SK-N-SH (cell line): ENCODE results near the gene KCNF1. TPM values are rescaled to one million over a fixed set of nuclear protein-coding genes. Genes with fewer than 3 reads are reported as not detected.

Experiments used
- CTCF ChIA-PET: fragments of 300-600, 350-600 bp; formaldehyde crosslinking; extraction: SDS; loops from one replicate; lab custom pipeline; 2021; lab: Yijun Ruan, JAX
- POLR2A ChIA-PET: fragments of 350-600 bp; sonication (Branson Sonifier 250); formaldehyde crosslinking; extraction: SDS; loops from one replicate; lab custom pipeline; 2020; ENCODE audit warnings: antibody characterized with exemption, inconsistent platforms; lab: Yijun Ruan, JAX
- DNase-seq: peaks from one replicate; pipeline ENCODE4 v3.0.0; 2012
- H2AFZ ChIP-seq: fragments of 200-600 bp; sonication (generic); 2 replicates; pipeline ENCODE4 v1.8.1; 2016; ENCODE audit warnings: antibody characterized with exemption, mild to moderate bottlenecking, low read depth
- H3F3A ChIP-seq: fragments of 200-600 bp; sonication (generic); replicated peaks from 2 replicates; pipeline ENCODE3; 2016; ENCODE audit warnings: antibody characterized with exemption, mild to moderate bottlenecking; ENCODE audit not compliant: insufficient read depth
- H3K27ac ChIP-seq, 2 experiments: fragments of 200-500 bp in 1 of 2; fragments of 200-600 bp in 1 of 2; sonication (Bioruptor generic) in 1 of 2; sonication (generic), shearing (Covaris generic) in 1 of 2; 2 replicates each; pipeline versions ENCODE4 v1.5.1 to v1.6.1; 2014 to 2016; ENCODE audit warnings: low read depth in 2 of 2, inconsistent platforms in 1 of 2, low read length in 1 of 2, mild to moderate bottlenecking in 1 of 2, mixed read lengths in 1 of 2
- H3K27me3 ChIP-seq: fragments of 200-600 bp; sonication (generic), shearing (Covaris generic); 2 replicates; pipeline ENCODE4 v1.6.1; 2016; ENCODE audit warnings: mixed run types; ENCODE audit not compliant: insufficient read depth
- H3K36me3 ChIP-seq, 2 experiments: fragments of 200-500 bp in 1 of 2; fragments of 200-600 bp in 1 of 2; sonication (Bioruptor generic) in 1 of 2; sonication (generic) in 1 of 2; replicated peaks in 1 of 2; 2 replicates each; pipeline versions ENCODE3 to v1.5.1; 2014 to 2016; ENCODE audit warnings: low read length in 1 of 2, mild to moderate bottlenecking in 1 of 2; ENCODE audit not compliant: insufficient read depth in 2 of 2, control insufficient read depth in 1 of 2
- H3K4me1 ChIP-seq, 2 experiments: fragments of 200-500 bp in 1 of 2; fragments of 200-600 bp in 1 of 2; sonication (Bioruptor generic) in 1 of 2; sonication (generic), shearing (Covaris generic) in 1 of 2; 2 replicates each; pipeline versions ENCODE4 v1.5.1 to v1.6.1; 2014 to 2016; ENCODE audit warnings: low read depth in 1 of 2, low read length in 1 of 2, mixed run types in 1 of 2; ENCODE audit not compliant: insufficient read depth in 2 of 2, control insufficient read depth in 1 of 2
- H3K4me2 ChIP-seq: fragments of 200-600 bp; sonication (generic), shearing (Covaris generic); 2 replicates; pipeline ENCODE4 v1.6.1; 2017; ENCODE audit warnings: mixed run types
- H3K4me3 ChIP-seq, 2 experiments: fragments of 200-500 bp in 1 of 2; fragments of 200-600 bp in 1 of 2; sonication (Bioruptor generic) in 1 of 2; sonication (generic), shearing (Covaris generic) in 1 of 2; 2 replicates each; pipeline versions ENCODE4 v1.5.1 to v1.8.1; 2014 to 2016; ENCODE audit warnings: low read depth in 2 of 2, inconsistent platforms in 1 of 2, low read length in 1 of 2, mild to moderate bottlenecking in 1 of 2, mixed read lengths in 1 of 2, moderate library complexity in 1 of 2
- H3K79me2 ChIP-seq: fragments of 200-600 bp; sonication (generic); 2 replicates; pipeline ENCODE4 v1.8.1; 2017; ENCODE audit warnings: mild to moderate bottlenecking; ENCODE audit not compliant: insufficient read depth
- H3K9ac ChIP-seq: fragments of 200-600 bp; sonication (generic); 2 replicates; pipeline ENCODE4 v1.6.1; 2017; ENCODE audit warnings: mixed run types
- H3K9me2 ChIP-seq: fragments of 200-600 bp; sonication (generic); 2 replicates; pipeline ENCODE4 v1.6.1; 2017; ENCODE audit warnings: mixed run types
- H3K9me3 ChIP-seq: fragments of 200-600 bp; sonication (generic); 2 replicates; pipeline ENCODE4 v1.6.1; 2017; ENCODE audit warnings: mixed run types, mild to moderate bottlenecking, moderate library complexity
- H4K20me1 ChIP-seq: fragments of 200-600 bp; sonication (generic); 2 replicates; pipeline ENCODE4 v1.6.1; 2017; ENCODE audit warnings: mild to moderate bottlenecking, mixed run types; ENCODE audit not compliant: insufficient read depth
- ELF1 ChIP-seq: IDR thresholded peaks from 2 replicates; pipeline ENCODE4 v1.4.0; 2012
- EP300 ChIP-seq, 2 experiments: IDR thresholded peaks; 2 replicates each; pipeline versions ENCODE4 v1.4.0 to v1.6.1; 2012; ENCODE audit warnings: borderline replicate concordance in 1 of 2, low read depth in 1 of 2, low read length in 1 of 2
- FOXJ3 ChIP-seq: sonication (generic); formaldehyde crosslinking; IDR thresholded peaks from 2 replicates; pipeline ENCODE4 v1.5.1; 2020; ENCODE audit warnings: mild to moderate bottlenecking, missing genetic modification reagents
- FOXM1 ChIP-seq: IDR thresholded peaks from 2 replicates; pipeline ENCODE4 v1.4.0; 2012; ENCODE audit warnings: low read depth, mild to moderate bottlenecking
- GABPA ChIP-seq: IDR thresholded peaks from 2 replicates; pipeline ENCODE4 v1.4.0; 2012; ENCODE audit warnings: low read depth, mild to moderate bottlenecking
- MXI1 ChIP-seq: IDR thresholded peaks from 2 replicates; pipeline ENCODE4 v1.6.1; 2012; ENCODE audit warnings: mild to moderate bottlenecking, low read depth, low read length, improper control_type of control experiment
- NRF1 ChIP-seq: IDR thresholded peaks from 2 replicates; pipeline ENCODE4 v1.6.1; 2012; ENCODE audit warnings: low read depth, mild to moderate bottlenecking, low read length
- RAD21 ChIP-seq: IDR thresholded peaks from 2 replicates; pipeline ENCODE4 v1.6.1; 2012; ENCODE audit warnings: mild to moderate bottlenecking, low read length
- RFX5 ChIP-seq: IDR thresholded peaks from 2 replicates; pipeline ENCODE4 v1.6.1; 2012; ENCODE audit warnings: mild to moderate bottlenecking, improper control_type of control experiment, low read length
- SIN3A ChIP-seq: IDR thresholded peaks from 2 replicates; pipeline ENCODE4 v1.6.1; 2012; ENCODE audit warnings: low read depth, mild to moderate bottlenecking, low read length, moderate library complexity, borderline replicate concordance
- SMC3 ChIP-seq: IDR thresholded peaks from 2 replicates; pipeline ENCODE4 v1.6.1; 2012; ENCODE audit warnings: low read depth, low read length, improper control_type of control experiment
- TAF1 ChIP-seq: IDR thresholded peaks from 2 replicates; pipeline ENCODE4 v1.6.1; 2012; ENCODE audit warnings: low read depth, mild to moderate bottlenecking, low read length, moderate library complexity, borderline replicate concordance
- WGBS: methylation state at CpG from one replicate; pipeline ENCODE4 v1.1.6; 2017; ENCODE audit warnings: low lambda C conversion rate; 5-methylcytosine and 5-hydroxymethylcytosine counted together
- polyA plus RNA-seq, 3 experiments: library from polyadenylated mRNA; depleted of rRNA; stranded (reverse); fragments of >200 nt; gene quantifications; 2 replicates each; pipeline ENCODE4 v1.2.3, GENCODE V29; 2012
- TF ChIP-seq, protein P1 (sequence below): IDR thresholded peaks from 2 replicates; pipeline ENCODE4 v1.4.0; 2012; ENCODE audit warnings: low read depth
- TF ChIP-seq, protein P2 (sequence below): IDR thresholded peaks from 2 replicates; pipeline ENCODE4 v1.4.0; 2012; ENCODE audit warnings: low read depth, borderline replicate concordance
- TF ChIP-seq, protein P3 (sequence below): fragments of 150-350 bp; IDR thresholded peaks from 2 replicates; pipeline ENCODE4 v1.6.1; 2016; ENCODE audit warnings: mild to moderate bottlenecking, low read depth, low read length
- TF ChIP-seq, protein P4 (sequence below): IDR thresholded peaks from 2 replicates; pipeline ENCODE4; 2012
- TF ChIP-seq, protein P5 (sequence below): IDR thresholded peaks from 2 replicates; pipeline ENCODE4 v1.4.0; 2012; ENCODE audit warnings: low read depth, borderline replicate concordance
- TF ChIP-seq, protein P6 (sequence below): fragments of 150-350 bp; IDR thresholded peaks from 2 replicates; pipeline ENCODE4 v1.6.1; 2017; ENCODE audit warnings: antibody characterized with exemption, low read length, low read depth, borderline replicate concordance

Gene KCNF1
- polyA plus RNA-seq, 1 of the 3 experiments (the other 2 are of a cell fraction): 0.23 TPM

DNA sequence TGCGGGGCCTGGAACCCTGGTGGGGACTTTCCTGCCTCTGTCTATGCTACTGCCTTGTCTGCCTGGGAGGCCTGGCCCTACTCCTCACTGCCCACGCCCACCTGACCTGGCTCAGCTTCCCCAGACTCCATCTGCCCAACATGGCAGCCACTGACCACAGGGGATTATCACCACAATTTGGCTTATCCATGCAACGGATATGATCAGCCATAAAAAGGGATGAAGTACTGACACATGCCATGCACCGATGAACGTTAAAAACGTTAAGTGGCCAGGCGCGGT lies 5.9 kb upstream of the KCNF1 start:
- Histone ChIP-seq H3K27me3 (peaks cover 3% of the 10 kb centered on the region; the same call in 1 of the 2 replicates), H3K4me3 (no peak overlapping the region), H3K9me2 (no peaks in the 10 kb centered on the region), H3K27ac (no peak overlapping the region), H3K4me1 (no peaks in the 10 kb centered on the region), H2AFZ (no peak overlapping the region), H3K9ac (no peak overlapping the region), H3K79me2 (no peaks in the 10 kb centered on the region), H3K4me2 (no peak overlapping the region), H3F3A (no peaks in the 10 kb centered on the region), H4K20me1 (no peaks in the 10 kb centered on the region), H3K9me3 (no peaks in the 10 kb centered on the region), H3K36me3 (no peaks in the 10 kb centered on the region)
- 85% methylated on average over 8 of the region's 8 CpGs for WGBS
- CTCF ChIA-PET: interaction anchor here (1.1 to 13.7 kb wide), 3 partner anchors 73 to 225 kb away, joined by 8 to 192 read pairs (median 74); a partner anchor contains a TSS
- no peak for DNase-seq
- POLR2A ChIA-PET: no interaction called here
- TF ChIP-seq, protein P1, sequence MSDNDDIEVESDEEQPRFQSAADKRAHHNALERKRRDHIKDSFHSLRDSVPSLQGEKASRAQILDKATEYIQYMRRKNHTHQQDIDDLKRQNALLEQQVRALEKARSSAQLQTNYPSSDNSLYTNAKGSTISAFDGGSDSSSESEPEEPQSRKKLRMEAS: no peak
- TF ChIP-seq, protein P2, sequence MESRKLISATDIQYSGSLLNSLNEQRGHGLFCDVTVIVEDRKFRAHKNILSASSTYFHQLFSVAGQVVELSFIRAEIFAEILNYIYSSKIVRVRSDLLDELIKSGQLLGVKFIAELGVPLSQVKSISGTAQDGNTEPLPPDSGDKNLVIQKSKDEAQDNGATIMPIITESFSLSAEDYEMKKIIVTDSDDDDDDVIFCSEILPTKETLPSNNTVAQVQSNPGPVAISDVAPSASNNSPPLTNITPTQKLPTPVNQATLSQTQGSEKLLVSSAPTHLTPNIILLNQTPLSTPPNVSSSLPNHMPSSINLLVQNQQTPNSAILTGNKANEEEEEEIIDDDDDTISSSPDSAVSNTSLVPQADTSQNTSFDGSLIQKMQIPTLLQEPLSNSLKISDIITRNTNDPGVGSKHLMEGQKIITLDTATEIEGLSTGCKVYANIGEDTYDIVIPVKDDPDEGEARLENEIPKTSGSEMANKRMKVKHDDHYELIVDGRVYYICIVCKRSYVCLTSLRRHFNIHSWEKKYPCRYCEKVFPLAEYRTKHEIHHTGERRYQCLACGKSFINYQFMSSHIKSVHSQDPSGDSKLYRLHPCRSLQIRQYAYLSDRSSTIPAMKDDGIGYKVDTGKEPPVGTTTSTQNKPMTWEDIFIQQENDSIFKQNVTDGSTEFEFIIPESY: no peak
- TF ChIP-seq SIN3A (no peak), EP300 (IDR thresholded peaks at IDR 0.05; ENCODE audit: borderline replicate concordance in 1 of 2, low read depth in 1 of 2, low read length in 1 of 2) (no peak), RFX5 (no peak), NRF1 (no peak), TAF1 (no peak), SMC3 (no peak), FOXM1 (no peak), FOXJ3 (no peak), GABPA (no peak), MXI1 (no peak), RAD21 (no peak), ELF1 (no peak)
- TF ChIP-seq, protein P3, sequence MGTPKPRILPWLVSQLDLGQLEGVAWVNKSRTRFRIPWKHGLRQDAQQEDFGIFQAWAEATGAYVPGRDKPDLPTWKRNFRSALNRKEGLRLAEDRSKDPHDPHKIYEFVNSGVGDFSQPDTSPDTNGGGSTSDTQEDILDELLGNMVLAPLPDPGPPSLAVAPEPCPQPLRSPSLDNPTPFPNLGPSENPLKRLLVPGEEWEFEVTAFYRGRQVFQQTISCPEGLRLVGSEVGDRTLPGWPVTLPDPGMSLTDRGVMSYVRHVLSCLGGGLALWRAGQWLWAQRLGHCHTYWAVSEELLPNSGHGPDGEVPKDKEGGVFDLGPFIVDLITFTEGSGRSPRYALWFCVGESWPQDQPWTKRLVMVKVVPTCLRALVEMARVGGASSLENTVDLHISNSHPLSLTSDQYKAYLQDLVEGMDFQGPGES: no peak
- TF ChIP-seq, protein P4, sequence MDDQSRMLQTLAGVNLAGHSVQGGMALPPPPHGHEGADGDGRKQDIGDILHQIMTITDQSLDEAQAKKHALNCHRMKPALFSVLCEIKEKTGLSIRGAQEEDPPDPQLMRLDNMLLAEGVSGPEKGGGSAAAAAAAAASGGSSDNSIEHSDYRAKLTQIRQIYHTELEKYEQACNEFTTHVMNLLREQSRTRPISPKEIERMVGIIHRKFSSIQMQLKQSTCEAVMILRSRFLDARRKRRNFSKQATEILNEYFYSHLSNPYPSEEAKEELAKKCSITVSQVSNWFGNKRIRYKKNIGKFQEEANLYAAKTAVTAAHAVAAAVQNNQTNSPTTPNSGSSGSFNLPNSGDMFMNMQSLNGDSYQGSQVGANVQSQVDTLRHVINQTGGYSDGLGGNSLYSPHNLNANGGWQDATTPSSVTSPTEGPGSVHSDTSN: no peak
- TF ChIP-seq, protein P5, sequence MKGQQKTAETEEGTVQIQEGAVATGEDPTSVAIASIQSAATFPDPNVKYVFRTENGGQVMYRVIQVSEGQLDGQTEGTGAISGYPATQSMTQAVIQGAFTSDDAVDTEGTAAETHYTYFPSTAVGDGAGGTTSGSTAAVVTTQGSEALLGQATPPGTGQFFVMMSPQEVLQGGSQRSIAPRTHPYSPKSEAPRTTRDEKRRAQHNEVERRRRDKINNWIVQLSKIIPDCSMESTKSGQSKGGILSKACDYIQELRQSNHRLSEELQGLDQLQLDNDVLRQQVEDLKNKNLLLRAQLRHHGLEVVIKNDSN: no peak
- TF ChIP-seq, protein P6, sequence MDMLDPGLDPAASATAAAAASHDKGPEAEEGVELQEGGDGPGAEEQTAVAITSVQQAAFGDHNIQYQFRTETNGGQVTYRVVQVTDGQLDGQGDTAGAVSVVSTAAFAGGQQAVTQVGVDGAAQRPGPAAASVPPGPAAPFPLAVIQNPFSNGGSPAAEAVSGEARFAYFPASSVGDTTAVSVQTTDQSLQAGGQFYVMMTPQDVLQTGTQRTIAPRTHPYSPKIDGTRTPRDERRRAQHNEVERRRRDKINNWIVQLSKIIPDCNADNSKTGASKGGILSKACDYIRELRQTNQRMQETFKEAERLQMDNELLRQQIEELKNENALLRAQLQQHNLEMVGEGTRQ: no peak
